ENCODE data around the gene EME1. TPM values are rescaled to one million over a fixed set of nuclear protein-coding genes. Genes with fewer than 3 reads are reported as not detected.
A peak's percentile ranks its signal among the peaks of the same experiment; 100 is the strongest.

The EME1 gene
- polyA plus RNA-seq, 1 of the 3 experiments (the other 2 are of a cell fraction) = 16.9 TPM

GRCh38 chr17:50364715-50365114, 8.3 kb upstream of the EME1 start:
- no peak overlapping the region for H3K4me2 ChIP-seq
- peaks cover 21% of the 10 kb centered on the region for H3F3A ChIP-seq (replicated peaks; ENCODE audit: insufficient read depth)
- no peak overlapping the region for H3K9ac ChIP-seq
- no peak overlapping the region for H2AFZ ChIP-seq (ENCODE audit: low read depth)
- peaks cover 9 to 25% of the 10 kb centered on the region in 2 experiments; a peak in 2 of 4 replicates for H3K4me1 ChIP-seq (ENCODE audit: control insufficient read depth in 1 of 2, insufficient read depth in 2 of 2, low read depth in 1 of 2, low read length in 1 of 2)
- H3K27ac ChIP-seq (ENCODE audit: low read depth in 2 of 2, low read length in 1 of 2) = peak overlapping the region in 1 of 2 experiments; percentile 9; a peak in 1 of 4 replicates
- ChIA-PET CTCF (interaction anchor here (1.3 to 3.4 kb wide), 4 partner anchors 12 to 115 kb away, joined by 3 to 22 read pairs (median 5); partner anchors contain the start of gene LRRC59), POLR2A (interaction anchor here (1.0 kb wide), 1 partner anchor 12 kb away, joined by 4 read pairs; no protein-coding TSS in a partner anchor)
- H3K4me3 ChIP-seq (ENCODE audit: low read depth in 2 of 2, low read length in 1 of 2) = no peak overlapping the region
- H3K27me3 ChIP-seq (ENCODE audit: insufficient read depth) = no peaks in the 10 kb centered on the region
- no peaks in the 10 kb centered on the region for H3K79me2 ChIP-seq (ENCODE audit: insufficient read depth)
- peaks cover 25 to 60% of the 10 kb centered on the region in 2 experiments for H3K36me3 ChIP-seq (replicated peaks in 1 of 2; ENCODE audit: control insufficient read depth in 1 of 2, insufficient read depth in 2 of 2, low read length in 1 of 2)
- H4K20me1 ChIP-seq (ENCODE audit: insufficient read depth) = no peaks in the 10 kb centered on the region
- H3K9me2 ChIP-seq = no peaks in the 10 kb centered on the region
- WGBS (ENCODE audit: low lambda C conversion rate) = 86% methylated on average over 9 of the region's 9 CpGs
- no peak for DNase-seq
- TF ChIP-seq MAX (IDR thresholded peaks at IDR 0.05; ENCODE audit: low read depth) (peak; percentile 72), CTCF (IDR thresholded peaks at IDR 0.05) (peak; percentile 39), FOSL2 (IDR thresholded peaks at IDR 0.05; ENCODE audit: borderline replicate concordance, low read depth) (peak; percentile 20; the same call in 1 of the 2 replicates), CHD2 (IDR thresholded peaks at IDR 0.05; ENCODE audit: low read length, partially characterized antibody) (no peak), SMC3 (IDR thresholded peaks at IDR 0.05; ENCODE audit: low read depth, low read length) (no peak), IRF3 (IDR thresholded peaks at IDR 0.05; ENCODE audit: low read depth, low read length) (no peak)
- no peaks in the 10 kb centered on the region for H3K9me3 ChIP-seq

- no peaks in the 10 kb centered on the region for H4K20me1 ChIP-seq (ENCODE audit: insufficient read depth)
- H3K4me2 ChIP-seq = no peak overlapping the region
- CTCF ChIA-PET = interaction anchor here (0.7 to 3.4 kb wide), 6 partner anchors 12 to 196 kb away, joined by 3 to 22 read pairs (median 4); partner anchors contain the start of gene LRRC59
- no peak overlapping the region for H2AFZ ChIP-seq (ENCODE audit: low read depth)
- H3K36me3 ChIP-seq (replicated peaks in 1 of 2; ENCODE audit: control insufficient read depth in 1 of 2, insufficient read depth in 2 of 2, low read length in 1 of 2) = peaks cover 29 to 61% of the 10 kb centered on the region in 2 experiments
- no peaks in the 10 kb centered on the region for H3K9me2 ChIP-seq
- no peak overlapping the region for H3K9ac ChIP-seq
- no peaks in the 10 kb centered on the region for H3K9me3 ChIP-seq
- WGBS (ENCODE audit: low lambda C conversion rate) = 61% methylated on average over 2 of the region's 2 CpGs
- H3K4me3 ChIP-seq (ENCODE audit: low read depth in 2 of 2, low read length in 1 of 2) = no peak overlapping the region
- POLR2A ChIA-PET = no interaction called here
- H3K4me1 ChIP-seq (ENCODE audit: control insufficient read depth in 1 of 2, insufficient read depth in 2 of 2, low read depth in 1 of 2, low read length in 1 of 2) = peaks cover 9 to 25% of the 10 kb centered on the region in 2 experiments; a peak in 2 of 4 replicates
- H3K79me2 ChIP-seq (ENCODE audit: insufficient read depth) = peaks cover 2% of the 10 kb centered on the region; the same call in 1 of the 2 replicates
- DNase-seq = no peak
- no peak overlapping the region for H3K27ac ChIP-seq (ENCODE audit: low read depth in 2 of 2, low read length in 1 of 2)
- H3K27me3 ChIP-seq (ENCODE audit: insufficient read depth) = no peaks in the 10 kb centered on the region
- peaks cover 21% of the 10 kb centered on the region for H3F3A ChIP-seq (replicated peaks; ENCODE audit: insufficient read depth)
- no peak for TF ChIP-seq PBX3 (IDR thresholded peaks at IDR 0.05)
- TF ChIP-seq RFX5 (IDR thresholded peaks at IDR 0.05; ENCODE audit: low read length) = no peak
- no peak for TF ChIP-seq GABPA (IDR thresholded peaks at IDR 0.05; ENCODE audit: low read depth)
- TF ChIP-seq, protein P1, sequence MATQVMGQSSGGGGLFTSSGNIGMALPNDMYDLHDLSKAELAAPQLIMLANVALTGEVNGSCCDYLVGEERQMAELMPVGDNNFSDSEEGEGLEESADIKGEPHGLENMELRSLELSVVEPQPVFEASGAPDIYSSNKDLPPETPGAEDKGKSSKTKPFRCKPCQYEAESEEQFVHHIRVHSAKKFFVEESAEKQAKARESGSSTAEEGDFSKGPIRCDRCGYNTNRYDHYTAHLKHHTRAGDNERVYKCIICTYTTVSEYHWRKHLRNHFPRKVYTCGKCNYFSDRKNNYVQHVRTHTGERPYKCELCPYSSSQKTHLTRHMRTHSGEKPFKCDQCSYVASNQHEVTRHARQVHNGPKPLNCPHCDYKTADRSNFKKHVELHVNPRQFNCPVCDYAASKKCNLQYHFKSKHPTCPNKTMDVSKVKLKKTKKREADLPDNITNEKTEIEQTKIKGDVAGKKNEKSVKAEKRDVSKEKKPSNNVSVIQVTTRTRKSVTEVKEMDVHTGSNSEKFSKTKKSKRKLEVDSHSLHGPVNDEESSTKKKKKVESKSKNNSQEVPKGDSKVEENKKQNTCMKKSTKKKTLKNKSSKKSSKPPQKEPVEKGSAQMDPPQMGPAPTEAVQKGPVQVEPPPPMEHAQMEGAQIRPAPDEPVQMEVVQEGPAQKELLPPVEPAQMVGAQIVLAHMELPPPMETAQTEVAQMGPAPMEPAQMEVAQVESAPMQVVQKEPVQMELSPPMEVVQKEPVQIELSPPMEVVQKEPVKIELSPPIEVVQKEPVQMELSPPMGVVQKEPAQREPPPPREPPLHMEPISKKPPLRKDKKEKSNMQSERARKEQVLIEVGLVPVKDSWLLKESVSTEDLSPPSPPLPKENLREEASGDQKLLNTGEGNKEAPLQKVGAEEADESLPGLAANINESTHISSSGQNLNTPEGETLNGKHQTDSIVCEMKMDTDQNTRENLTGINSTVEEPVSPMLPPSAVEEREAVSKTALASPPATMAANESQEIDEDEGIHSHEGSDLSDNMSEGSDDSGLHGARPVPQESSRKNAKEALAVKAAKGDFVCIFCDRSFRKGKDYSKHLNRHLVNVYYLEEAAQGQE (IDR thresholded peaks at IDR 0.05; ENCODE audit: low read depth, low read length) = no peak
- TF ChIP-seq NRF1 (IDR thresholded peaks at IDR 0.05; ENCODE audit: low read depth, low read length) = no peak
- TF ChIP-seq YY1 (IDR thresholded peaks at IDR 0.05; ENCODE audit: low read depth) = no peak
- no peak for TF ChIP-seq CTCF (IDR thresholded peaks at IDR 0.05)
- TF ChIP-seq USF2 (IDR thresholded peaks at IDR 0.05; ENCODE audit: borderline replicate concordance, low read depth, low read length) = no peak
- no peak for TF ChIP-seq POLR2AphosphoS5 (IDR thresholded peaks at IDR 0.05; ENCODE audit: low read depth, low read length)
These were observed 7.9 kb upstream of the EME1 start for GRCh38 chr17:50365165-50365564.
